GM12872 (cell line): ENCODE results near the gene ATXN7.

Source experiments
- TF ChIP-seq, protein P1 (sequence below): IDR thresholded peaks from 3 replicates; pipeline ENCODE4 v1.5.1; 2011; ENCODE audit warnings: low read depth, mild to moderate bottlenecking, low read length, moderate library complexity; ENCODE audit not compliant: insufficient read depth

The ATXN7 gene

DNA sequence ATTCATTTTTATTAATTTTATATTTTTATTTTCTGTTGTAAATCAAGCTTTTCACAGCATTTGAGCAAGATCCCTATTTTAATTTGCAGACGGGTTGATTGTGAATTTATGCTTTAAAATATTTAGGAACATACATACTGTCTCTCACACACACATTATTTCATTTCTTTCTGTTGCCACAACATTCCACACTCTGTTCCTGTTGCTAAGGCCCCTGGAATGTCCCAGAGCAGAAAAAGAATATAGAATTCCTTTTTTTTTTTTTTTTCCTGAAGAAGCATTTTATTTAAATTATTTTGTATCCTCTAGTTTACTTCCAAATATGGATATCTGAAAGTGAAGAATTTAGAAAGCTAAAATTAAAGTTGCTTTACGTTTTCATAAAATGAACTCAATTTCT lies 85.3 kb downstream of the ATXN7 start:
- TF ChIP-seq, protein P1, sequence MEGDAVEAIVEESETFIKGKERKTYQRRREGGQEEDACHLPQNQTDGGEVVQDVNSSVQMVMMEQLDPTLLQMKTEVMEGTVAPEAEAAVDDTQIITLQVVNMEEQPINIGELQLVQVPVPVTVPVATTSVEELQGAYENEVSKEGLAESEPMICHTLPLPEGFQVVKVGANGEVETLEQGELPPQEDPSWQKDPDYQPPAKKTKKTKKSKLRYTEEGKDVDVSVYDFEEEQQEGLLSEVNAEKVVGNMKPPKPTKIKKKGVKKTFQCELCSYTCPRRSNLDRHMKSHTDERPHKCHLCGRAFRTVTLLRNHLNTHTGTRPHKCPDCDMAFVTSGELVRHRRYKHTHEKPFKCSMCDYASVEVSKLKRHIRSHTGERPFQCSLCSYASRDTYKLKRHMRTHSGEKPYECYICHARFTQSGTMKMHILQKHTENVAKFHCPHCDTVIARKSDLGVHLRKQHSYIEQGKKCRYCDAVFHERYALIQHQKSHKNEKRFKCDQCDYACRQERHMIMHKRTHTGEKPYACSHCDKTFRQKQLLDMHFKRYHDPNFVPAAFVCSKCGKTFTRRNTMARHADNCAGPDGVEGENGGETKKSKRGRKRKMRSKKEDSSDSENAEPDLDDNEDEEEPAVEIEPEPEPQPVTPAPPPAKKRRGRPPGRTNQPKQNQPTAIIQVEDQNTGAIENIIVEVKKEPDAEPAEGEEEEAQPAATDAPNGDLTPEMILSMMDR = no peak

- TF ChIP-seq, protein P1 = no peak
These were observed 87.0 kb downstream of the ATXN7 start for GRCh38 chr3:63950698-63951097.

DNA sequence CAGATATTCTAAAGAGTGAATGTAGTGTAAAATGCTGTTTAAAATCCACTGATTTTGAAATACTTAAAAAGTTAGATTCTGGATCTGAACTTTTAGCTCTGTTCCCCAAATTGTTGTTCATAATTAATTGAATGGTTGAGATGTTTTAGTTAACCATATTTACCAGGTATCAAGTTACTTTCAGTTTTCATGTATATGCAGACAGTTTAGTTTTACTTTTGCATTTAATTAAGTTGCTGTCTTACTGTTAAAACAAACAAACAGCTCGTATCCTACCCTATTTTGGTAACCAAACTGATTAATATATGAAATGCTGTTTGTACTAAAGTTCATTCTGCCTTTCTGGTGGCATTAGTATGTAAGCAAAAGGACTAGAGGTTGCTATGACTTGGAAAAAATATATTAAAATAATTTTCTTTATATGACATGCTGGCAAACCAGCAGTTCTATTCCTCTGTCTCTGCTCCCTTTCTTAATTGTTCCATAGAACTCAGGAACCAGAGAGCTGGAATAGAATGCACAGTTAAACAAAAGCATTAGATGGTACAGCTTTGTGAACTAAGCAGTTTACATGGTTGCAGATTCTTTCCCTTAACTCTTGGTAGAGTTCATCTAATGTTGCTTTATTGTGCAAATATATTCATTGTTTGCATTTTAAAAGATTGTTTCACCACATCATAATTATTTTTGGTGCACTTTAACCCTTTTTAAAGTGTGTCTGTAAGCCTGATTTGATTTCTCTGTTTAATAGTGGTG lies 88.0 kb downstream of the ATXN7 start:
- TF ChIP-seq, protein P1 = no peak

DNA sequence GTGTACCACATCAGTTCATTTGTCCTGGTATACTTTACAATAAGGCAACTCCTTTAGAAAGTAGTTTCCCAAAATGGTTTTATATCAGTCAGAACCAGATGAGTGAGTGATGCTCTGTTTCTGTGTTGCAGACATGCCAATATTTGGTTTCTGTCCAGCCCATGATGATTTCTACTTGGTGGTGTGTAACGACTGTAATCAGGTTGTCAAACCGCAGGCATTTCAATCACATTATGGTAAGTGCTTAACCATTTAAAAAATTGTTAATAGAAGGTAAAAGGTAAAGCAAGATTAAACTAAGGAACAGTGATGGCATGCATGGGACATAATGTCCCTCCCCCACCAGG lies 88.6 kb downstream of the ATXN7 start:
- TF ChIP-seq, protein P1 = no peak

- TF ChIP-seq, protein P1 = no peak
These were observed 90.5 kb downstream of the ATXN7 start for GRCh38 chr3:63954182-63954581.

DNA sequence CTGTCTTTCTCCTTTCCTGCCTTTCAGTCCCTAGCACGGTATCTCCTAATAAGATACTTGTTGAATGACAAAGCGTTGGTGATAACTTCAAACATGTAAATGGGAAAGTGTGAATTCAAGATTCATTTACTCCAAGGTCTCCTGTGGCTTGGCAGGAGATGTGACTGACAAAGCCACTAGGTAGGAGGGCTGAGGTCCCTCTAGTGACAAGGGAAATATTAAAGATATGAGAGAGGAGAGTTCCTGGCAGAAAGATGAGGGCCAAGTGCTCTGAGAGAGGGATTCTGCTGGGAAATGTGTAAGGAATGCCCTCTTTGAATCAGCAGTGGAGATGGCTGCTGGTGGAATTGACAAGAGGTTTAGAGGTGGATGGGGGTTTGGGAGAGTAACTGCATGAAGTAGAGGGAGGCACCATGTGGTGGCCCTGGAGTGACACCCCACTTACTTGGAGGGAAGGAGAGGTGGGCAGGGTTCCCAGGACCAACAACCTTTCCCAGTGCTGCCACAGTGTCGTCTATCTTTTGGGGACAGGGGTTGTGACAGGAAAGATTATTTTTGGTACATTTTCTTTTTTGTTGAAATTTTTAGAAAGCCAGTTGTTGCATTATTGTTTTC lies 91.5 kb downstream of the ATXN7 start:
- TF ChIP-seq, protein P1 = no peak

- TF ChIP-seq, protein P1 = no peak
These were observed 92.3 kb downstream of the ATXN7 start for GRCh38 chr3:63955830-63956545.
